Muscle layer of duodenum (tissue), 2 donors: Measurements from ENCODE around the gene FMNL2.

ENCODE experiments used
- H3K27ac ChIP-seq: one replicate; pipeline ENCODE4 v1.7.0; 2013; ENCODE audit warnings: mild to moderate bottlenecking, low read length
- H3K27me3 ChIP-seq: one replicate; pipeline ENCODE4 v1.7.0; 2013; ENCODE audit warnings: low read depth, mild to moderate bottlenecking, control low read depth, low read length
- H3K36me3 ChIP-seq, 2 donors: one replicate each; pipeline ENCODE4 v1.7.0; 2013; ENCODE audit warnings: low read length in 2 of 2, control low read depth in 1 of 2, mild to moderate bottlenecking in 1 of 2; ENCODE audit not compliant: insufficient read depth in 2 of 2, control insufficient read depth in 1 of 2
- H3K4me1 ChIP-seq, 2 donors: one replicate each; pipeline ENCODE4 v1.7.0; 2013; ENCODE audit warnings: low read length in 2 of 2, mild to moderate bottlenecking in 2 of 2, control low read depth in 1 of 2, moderate library complexity in 1 of 2; ENCODE audit not compliant: insufficient read depth in 2 of 2, control insufficient read depth in 1 of 2
- H3K4me3 ChIP-seq, 2 donors: one replicate each; pipeline ENCODE4 v1.7.0; 2013; ENCODE audit warnings: low read length in 2 of 2, low read depth in 1 of 2, mild to moderate bottlenecking in 1 of 2
- H3K9me3 ChIP-seq, 2 donors: one replicate each; pipeline ENCODE4 v1.7.0; 2013; ENCODE audit warnings: low read length in 2 of 2, control low read depth in 1 of 2, mild to moderate bottlenecking in 1 of 2; ENCODE audit not compliant: control insufficient read depth in 1 of 2
- donor health status: healthy.

Gene FMNL2

DNA sequence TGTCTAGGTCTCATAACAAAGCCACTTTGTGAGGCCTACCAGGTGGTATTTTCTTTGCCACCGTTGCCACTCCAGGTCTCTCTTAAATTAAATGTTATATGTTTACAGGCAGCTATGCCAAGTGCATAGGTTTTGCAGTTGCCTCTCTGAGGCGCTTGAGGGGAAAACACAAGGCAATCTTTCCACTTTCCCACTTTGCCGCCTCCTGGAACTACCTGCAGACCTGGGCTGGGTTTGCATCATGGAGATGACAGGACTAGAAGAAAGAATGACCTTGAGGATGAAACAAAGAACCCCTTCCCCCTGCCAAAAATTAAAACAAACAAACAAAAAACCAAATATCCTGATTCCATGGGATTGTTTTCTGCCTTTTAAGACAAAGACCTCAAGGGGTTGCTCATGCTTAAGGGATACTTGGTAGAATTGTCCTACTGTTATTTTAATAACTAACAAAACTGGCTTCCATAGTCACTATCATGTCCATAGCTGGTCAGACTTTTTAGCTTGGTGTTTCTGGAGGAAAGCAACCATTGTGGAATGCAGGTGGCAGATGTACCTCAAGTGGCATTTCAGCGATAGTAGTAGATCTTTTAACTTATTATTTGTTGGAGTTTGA lies 222.4 kb downstream of the FMNL2 start:
- Histone ChIP-seq H3K4me1 (no peaks in the 10 kb centered on the region), H3K36me3 (no peaks in the 10 kb centered on the region), H3K4me3 (no peak overlapping the region), H3K27me3 (no peaks in the 10 kb centered on the region), H3K27ac (no peak overlapping the region), H3K9me3 (no peaks in the 10 kb centered on the region)

DNA sequence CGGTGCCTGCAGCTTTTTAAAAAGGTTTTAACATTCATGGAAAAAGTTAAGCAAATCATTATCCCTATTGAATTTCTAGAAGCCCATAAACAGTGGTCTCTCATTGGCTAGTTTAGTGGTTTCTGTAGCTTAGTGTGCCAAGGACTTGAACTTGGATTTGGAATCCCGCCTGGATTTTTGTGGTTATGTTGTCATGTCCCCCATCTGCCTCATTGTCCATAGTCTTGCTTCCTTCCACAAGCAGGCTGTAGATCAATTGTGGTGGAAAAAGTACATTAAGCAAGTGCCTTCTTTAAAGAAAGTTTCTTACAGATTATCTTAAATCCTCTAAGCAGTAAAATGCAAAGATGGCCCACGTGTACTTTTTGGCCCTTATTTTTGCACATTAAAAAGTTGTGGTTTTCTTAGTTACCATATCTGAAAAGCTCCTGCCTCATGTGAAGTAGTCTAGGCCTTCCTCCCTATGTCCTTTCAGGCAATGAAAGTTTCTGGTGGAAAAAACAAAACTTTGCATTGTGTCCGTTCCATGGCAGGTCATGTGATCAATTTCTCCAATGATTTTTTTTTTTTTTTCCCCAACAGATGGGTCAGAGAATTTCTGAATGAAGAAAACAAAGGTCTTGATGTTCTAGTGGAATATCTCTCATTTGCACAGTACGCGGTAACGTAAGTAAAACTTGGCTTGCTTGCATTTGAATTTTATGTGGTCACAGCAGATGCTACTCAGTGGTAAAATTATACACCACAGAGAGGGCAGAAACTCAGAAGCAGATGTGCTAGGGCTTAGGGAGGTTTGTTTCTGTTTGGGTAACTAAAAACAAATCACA lies 223.4 kb downstream of the FMNL2 start:
- H3K4me1 ChIP-seq, result no peaks in the 10 kb centered on the region
- no peaks in the 10 kb centered on the region for H3K9me3 ChIP-seq
- no peaks in the 10 kb centered on the region for H3K36me3 ChIP-seq
- no peaks in the 10 kb centered on the region for H3K27me3 ChIP-seq
- H3K4me3 ChIP-seq, result no peak overlapping the region
- no peak overlapping the region for H3K27ac ChIP-seq

DNA sequence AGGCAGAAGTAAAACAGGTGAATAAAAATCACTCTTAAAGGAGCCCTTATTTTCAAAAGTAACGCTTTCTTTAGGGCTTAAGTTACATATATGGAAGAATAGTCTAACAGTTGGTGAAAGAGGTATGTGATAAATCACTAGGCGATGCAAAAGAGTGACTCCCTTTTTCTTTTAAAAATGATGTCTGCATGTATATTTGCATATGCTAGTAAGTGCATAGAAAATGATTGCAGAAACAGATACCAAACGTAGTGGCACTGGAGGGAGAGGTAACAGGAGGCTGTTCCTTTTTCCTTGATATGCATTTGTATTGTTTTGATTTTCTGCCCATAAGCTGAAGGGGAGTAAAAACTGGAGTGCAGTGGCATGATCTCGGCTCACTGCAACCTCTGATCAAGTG lies 224.0 kb downstream of the FMNL2 start:
- Histone ChIP-seq H3K4me1 (peaks cover 0 to 3% of the 10 kb centered on the region in 2 donors), H3K27me3 (no peaks in the 10 kb centered on the region), H3K36me3 (no peaks in the 10 kb centered on the region), H3K4me3 (no peak overlapping the region), H3K9me3 (no peaks in the 10 kb centered on the region), H3K27ac (no peak overlapping the region)

DNA sequence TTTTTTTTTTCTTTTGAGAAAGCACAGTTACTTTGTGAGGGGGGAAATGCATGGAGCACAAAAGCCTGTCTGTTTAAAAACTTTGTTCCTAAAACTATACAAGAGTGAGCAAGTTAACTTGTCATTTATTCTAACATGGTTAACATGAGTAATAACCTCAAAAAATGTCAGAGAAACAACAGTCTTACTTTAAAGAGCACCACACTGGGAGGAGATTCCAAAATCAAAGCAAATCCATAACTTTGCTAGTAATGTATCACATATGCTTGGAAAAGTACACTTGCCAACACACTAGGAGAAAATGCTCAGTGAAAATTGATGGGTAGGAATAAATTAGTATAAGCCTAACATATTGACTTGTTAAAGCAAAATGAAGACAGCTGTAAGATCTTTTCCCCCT lies 225.2 kb downstream of the FMNL2 start:
- H3K27ac ChIP-seq, result no peak overlapping the region

DNA sequence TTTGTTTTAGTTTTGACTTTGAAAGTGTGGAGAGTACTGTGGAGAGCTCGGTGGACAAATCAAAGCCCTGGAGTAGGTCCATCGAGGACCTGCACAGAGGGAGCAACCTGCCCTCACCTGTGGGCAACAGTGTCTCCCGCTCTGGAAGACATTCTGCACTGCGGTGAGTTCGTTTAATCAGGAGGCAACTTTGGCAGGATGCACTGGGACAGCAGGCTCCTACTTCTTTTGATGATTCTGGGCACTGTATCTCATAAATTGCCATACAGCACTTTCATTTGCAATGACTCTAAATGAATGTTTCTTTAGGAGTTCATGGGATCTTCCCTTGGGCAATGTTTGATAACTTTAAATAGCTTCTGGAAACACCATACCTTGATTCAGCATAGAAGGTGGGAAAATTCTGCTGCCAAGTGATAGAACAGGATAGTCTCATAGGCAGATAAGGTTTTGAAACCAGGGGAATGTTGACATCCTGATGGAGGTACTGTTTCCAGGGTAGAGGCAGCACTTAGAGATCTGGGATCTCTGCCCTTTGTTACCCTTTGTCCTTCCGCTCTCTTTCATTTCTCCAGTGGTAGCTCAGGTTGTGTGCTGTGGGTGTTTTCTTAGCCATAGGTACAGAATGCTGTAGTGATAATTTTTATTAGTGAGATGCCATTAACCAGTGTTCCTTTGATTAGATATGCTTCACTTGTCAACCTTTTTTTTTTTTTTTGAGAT lies 226.1 kb downstream of the FMNL2 start:
- H3K36me3 ChIP-seq, result no peaks in the 10 kb centered on the region
- no peak overlapping the region for H3K4me3 ChIP-seq
- no peaks in the 10 kb centered on the region for H3K9me3 ChIP-seq
- peaks cover 0 to 5% of the 10 kb centered on the region in 2 donors for H3K4me1 ChIP-seq
- H3K27ac ChIP-seq, result no peak overlapping the region
- H3K27me3 ChIP-seq, result no peaks in the 10 kb centered on the region

More for the DNA sequence above, 225.2 kb downstream of the FMNL2 start:
- no peaks in the 10 kb centered on the region for H3K27me3 ChIP-seq
- no peak overlapping the region for H3K4me3 ChIP-seq
- no peaks in the 10 kb centered on the region for H3K9me3 ChIP-seq
- H3K4me1 ChIP-seq, result peaks cover 0 to 5% of the 10 kb centered on the region in 2 donors
- H3K36me3 ChIP-seq, result no peaks in the 10 kb centered on the region

DNA sequence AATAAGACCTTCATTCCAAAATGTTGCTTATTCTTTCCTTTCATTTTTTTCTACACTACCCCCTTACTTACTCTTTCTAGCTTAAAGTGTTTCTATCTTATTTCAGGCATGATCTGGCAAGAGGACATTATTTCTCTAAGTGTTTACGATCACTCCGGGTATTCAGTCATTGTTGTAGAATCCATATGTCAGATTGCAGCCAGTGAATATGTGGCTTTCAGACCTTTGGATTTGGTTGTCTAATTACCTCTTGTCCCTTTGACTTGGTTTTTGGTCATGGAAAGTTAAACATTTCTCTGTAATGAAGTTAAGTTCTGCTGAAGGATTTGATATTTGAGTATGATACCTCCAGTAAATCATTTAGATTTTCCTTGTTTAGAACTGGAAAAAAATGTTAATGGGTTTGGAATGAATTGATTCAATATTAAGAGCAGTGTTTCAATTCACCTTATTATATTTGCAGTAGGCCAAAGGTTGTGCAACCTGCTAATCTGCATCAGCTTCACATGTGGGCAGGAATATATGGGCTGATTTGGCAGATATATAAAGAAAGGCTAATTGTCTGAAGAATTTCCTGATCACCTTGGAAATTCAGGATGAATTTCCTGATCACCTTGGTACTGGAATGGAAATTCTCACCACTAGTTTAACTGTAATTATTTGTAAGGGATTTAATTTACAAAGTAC lies 227.4 kb downstream of the FMNL2 start:
- H3K4me3 ChIP-seq, result no peak overlapping the region
- no peaks in the 10 kb centered on the region for H3K9me3 ChIP-seq
- peaks cover 0 to 5% of the 10 kb centered on the region in 2 donors for H3K4me1 ChIP-seq
- H3K27me3 ChIP-seq, result no peaks in the 10 kb centered on the region
- H3K27ac ChIP-seq, result no peak overlapping the region
- no peaks in the 10 kb centered on the region for H3K36me3 ChIP-seq

DNA sequence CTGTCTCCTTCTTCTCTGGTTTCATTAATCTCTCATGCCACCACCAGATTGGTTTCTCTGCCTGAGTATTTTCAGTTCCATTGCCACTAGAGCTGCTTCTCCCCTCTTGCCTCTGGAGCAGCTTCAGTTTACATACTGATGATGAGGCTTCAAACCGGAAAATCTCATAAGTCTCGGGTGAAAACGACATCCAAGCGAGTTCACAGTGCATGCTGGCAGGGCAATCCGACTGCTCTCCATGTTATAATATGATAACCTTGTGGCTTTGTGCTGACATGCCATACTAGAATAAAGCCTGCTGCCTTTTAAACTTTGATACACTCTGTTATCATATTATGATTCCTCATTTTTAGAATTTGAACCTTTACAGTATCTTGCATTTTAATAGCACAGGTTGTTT lies 228.8 kb downstream of the FMNL2 start:
- H3K27ac ChIP-seq, result no peak overlapping the region
- no peaks in the 10 kb centered on the region for H3K27me3 ChIP-seq
- no peaks in the 10 kb centered on the region for H3K9me3 ChIP-seq
- no peaks in the 10 kb centered on the region for H3K36me3 ChIP-seq
- no peak overlapping the region for H3K4me3 ChIP-seq
- peaks cover 0 to 5% of the 10 kb centered on the region in 2 donors for H3K4me1 ChIP-seq

DNA sequence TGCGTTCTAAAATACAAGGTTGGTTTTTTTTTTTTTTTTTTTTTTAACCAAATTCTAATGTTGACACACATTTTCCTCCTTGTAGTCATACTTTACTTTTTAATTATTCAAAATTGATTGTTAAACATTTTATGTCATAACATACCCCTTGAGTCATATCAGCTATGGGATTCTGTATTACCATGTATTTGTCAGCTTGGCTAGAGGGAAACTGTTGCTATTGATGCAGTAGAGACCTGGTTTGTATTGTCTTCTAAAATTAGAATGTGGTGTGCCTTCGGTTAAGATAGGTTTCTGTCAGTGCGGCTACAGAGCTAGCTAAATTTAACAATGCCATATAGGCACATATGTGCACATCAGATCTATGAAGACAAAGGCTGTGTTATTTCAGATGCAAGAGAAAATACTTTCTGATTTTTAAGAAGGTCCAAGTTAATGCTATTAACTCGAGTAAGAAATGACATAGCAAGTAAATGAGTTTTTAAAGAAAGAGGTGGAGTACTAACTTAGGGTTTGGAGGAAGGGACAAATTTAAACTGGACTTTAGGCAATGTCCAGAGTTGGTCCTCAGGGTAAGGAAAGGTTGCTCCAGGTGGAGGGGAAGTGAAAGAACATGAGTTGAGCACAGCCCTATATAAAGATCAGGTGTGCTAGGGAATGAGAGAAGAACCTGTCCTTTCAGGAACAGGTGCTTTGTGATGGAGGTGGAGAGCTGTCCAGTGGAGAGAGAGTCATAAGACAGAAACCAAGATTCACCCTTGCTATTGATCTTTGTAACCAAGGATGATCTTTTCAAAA lies 230.0 kb downstream of the FMNL2 start:
- no peaks in the 10 kb centered on the region for H3K36me3 ChIP-seq

DNA sequence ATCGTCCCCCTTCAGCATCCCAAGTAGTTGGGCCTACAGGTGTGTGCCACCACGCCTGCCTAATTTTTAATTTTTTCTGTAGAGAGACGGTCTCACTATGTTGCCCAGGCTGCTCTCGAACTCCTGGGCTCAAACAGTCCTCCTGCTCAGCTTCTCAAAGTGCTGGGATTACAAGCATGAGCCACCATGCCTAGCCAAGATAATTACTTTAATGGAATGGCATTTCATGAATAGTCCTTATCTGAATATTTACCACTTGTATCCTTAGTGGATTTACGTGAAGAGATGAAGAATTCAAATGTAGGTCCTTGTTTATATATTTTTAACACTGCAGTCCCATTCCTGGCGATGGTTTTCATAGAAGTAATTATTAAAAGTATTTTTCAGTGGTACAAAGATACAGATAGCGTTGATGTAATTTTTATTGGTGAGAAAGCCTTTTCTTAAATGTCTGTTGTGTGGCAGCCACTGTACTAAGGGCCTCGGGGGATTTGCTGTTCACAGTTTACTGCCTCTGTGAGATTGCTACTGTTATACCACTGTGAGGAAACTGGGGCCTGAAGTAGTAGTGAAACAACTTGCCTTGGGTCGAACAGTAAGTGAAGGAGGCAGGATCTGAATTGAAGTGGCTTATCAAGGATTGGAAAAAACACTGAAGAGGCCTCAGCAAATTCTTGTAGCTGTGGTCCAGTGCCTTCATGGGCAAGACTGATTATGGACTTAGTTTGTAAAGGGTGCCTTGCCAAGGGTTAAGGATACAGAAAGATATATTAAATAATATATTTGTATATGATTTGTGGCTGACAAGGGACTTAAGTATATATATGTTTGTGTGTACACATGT lies 231.1 kb downstream of the FMNL2 start:
- Histone ChIP-seq H3K36me3 (no peaks in the 10 kb centered on the region), H3K27me3 (no peaks in the 10 kb centered on the region), H3K9me3 (no peaks in the 10 kb centered on the region), H3K4me1 (peaks cover 0 to 10% of the 10 kb centered on the region in 2 donors), H3K27ac (no peak overlapping the region), H3K4me3 (no peak overlapping the region)

More for the DNA sequence above, 230.0 kb downstream of the FMNL2 start:
- Histone ChIP-seq H3K4me1 (peaks cover 0 to 5% of the 10 kb centered on the region in 2 donors), H3K27ac (no peak overlapping the region), H3K27me3 (no peaks in the 10 kb centered on the region), H3K4me3 (no peak overlapping the region), H3K9me3 (no peaks in the 10 kb centered on the region)

DNA sequence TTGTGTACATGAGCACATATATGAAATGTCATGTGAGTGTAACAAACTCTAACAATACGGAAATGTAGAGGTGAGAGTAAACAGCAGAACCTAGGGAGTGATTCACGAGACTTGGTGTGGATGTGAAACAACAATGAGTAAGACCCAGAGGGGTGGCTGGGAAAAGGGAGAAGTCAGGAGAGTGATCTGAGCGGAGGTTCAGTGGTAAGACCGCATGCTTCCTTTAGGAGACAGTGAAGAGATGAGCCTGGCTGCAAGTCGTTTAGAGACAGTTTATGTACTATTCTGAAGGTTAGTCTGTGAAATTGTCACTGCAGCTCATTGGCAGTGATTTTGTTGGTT lies 231.7 kb downstream of the FMNL2 start:
- Histone ChIP-seq H3K27me3 (no peaks in the 10 kb centered on the region), H3K4me3 (no peak overlapping the region), H3K27ac (no peak overlapping the region), H3K9me3 (no peaks in the 10 kb centered on the region), H3K36me3 (no peaks in the 10 kb centered on the region), H3K4me1 (peaks cover 0 to 10% of the 10 kb centered on the region in 2 donors)
